AG20443 (cell line): ENCODE measurements around the gene RPS23.
A peak's percentile ranks its signal among the peaks of the same experiment; 100 is the strongest.
"Not testable (repeated sequence)": the region's sequence is repeated elsewhere in the genome, so short reads cannot be mapped to it uniquely, and the experiment has no call there.

ENCODE experiments used
- DNase-seq: peaks from one replicate; pipeline ENCODE4 v3.0.0; 2012; ENCODE audit warnings: low spot score, mixed read lengths

Gene RPS23

GRCh38 chr5:82290005-82290404 lies 11.9 kb upstream of the RPS23 start:
- DNase-seq: no peak

DNA sequence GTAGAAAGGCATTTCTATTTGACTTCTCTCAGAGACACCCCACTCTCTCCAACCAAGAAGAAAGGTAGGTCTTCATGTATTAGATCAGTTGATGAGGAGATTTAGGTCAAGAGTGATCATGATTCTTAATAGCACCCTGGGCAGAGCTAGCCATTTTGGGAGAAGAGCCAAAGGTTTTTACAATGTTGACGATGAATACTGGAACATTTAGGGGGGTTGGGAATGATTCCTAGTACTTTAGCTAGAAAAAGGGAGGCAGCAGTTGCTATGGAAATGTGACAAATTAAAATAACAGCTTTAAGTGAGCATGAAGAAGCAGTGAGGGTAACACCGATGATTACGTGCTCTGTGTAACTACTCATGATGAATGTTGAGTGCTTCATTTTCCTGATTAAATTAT lies 9.5 kb upstream of the RPS23 start:
- DNase-seq: no peak

DNA sequence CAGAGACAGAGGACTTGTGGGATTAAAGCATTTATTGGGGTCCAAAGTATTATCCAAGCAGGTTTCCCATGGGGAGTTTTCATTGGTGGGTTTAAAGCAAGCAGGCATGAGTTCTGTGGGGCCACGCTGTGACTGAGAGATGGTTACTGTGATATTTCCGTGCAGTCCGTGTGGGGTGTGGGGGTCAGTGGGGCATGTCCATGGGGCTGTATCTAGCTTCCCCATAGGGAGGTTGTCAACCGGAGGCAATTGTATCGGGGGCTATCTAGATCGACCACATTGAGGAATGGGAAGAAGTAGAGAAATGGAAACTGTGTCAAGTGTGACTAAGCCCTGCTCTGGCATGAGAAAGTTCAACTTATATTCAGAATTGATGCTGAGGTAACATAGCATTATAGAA lies 7.1 kb upstream of the RPS23 start:
- no peak for DNase-seq

DNA sequence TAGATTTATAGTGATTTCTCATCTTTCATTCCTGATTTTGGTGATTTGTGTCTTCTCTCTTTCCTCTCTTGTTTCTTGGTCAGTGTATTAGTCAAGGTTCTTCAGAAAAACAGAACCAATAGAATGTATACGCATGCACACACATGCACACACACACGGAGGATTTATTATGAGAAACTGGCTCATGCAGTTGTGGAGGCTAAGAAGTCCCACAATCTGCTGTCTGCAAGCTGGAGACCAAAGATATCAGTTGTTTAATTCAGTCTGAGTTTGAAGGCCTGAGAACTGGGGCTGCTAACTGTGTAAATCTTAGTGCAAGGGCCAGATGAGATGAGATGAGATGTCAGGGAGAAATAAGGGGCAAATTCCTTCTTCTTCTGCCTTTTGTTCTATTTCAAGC lies 5.7 kb upstream of the RPS23 start:
- DNase-seq: no peak

DNA sequence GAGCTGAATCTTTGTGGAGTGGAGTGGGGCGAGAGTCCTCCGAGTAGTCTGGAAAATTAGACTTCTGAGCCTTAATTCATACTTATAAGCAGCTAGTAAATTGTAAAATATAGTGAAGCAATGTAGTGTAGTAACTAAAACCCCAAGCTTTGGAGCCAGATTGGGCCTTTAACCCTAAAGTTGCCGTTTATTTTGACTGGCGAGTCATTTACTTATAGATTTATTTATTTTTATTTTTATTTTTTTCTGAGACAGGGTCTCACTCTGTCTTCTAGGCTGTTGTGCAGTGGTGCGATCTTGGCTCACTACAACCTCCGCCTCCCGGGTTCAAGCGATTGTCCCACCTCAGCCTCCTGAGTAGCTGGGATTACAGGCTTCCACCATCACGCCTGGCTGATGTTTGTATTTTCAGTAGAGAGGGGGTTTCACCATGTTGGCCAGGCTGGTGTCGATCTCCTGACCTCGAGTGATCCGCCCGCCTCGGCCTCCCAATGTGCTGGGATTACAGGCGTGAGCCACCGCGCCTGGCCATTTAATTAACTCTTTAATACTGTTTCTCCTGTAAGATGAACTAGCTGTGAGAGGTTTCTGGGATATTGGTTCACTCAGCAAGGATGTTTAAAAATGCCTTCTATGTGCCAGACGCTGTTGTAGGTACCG lies 687 bp upstream of the RPS23 start:
- no peak for DNase-seq

DNA sequence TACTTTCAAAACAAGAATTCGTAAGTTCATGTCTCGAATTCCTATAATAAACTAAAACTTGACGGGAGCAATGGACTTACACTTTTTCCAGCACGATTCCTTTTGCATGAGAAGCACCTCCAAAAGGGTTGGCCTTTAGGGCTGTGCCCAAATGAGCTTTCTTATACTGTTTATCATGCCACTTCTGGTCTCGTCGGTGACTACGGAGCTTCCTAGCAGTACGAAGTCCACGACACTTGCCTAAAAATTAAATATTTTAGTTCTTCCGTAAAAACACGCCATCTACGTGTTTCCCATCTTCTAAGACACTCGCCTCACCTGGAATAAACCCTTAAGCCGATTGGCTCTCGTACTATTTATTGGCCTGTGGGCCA lies 554 bp downstream of the RPS23 start:
- no peak for DNase-seq

GRCh38 chr5:82276800-82277612 lies 1.1 kb downstream of the RPS23 start:
- DNase-seq: no peak

GRCh38 chr5:82275216-82275664 lies 2.9 kb downstream of the RPS23 start:
- no peak for DNase-seq

GRCh38 chr5:82274343-82275211 lies 3.6 kb downstream of the RPS23 start:
- no peak for DNase-seq

DNA sequence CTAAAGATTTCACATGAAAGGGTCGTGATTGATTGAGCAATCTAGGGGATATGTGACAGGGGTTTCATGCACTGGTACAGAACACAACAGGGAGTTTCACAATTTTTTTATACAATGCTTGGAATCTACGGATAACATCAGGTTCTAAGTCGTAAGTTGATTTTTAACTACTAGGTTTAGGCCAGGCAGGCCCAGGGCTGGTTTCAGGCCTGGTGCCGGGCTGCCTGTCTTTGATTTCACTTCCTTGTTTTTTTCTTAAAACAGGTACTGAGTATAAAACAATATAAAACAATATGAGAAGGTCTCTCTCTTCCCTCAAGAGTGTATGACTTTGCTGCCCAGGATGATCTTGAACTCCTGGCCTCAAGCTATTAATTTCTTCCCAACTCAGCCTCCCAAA lies 4.7 kb downstream of the RPS23 start:
- not testable (repeated sequence) for DNase-seq

GRCh38 chr5:82272571-82273356 lies 5.4 kb downstream of the RPS23 start:
- not testable (repeated sequence) for DNase-seq

DNA sequence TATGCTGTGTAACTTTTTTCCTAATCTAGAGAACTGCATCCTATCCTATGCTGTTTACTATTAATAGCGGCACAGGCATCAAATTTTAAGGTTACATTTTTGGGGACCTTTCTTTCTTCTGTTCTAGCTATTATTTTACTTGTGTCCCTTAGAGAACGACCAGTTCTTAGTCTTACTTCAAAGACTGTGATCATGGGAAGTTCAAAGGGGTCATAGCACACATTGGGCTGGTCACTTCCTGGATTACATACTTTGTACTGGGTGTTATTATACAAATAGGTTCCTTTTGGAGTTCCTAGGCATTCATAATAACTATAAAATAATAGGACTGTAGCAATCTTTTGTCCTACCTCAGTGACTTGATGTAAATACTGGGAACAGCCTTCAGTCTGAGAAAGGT lies 8.8 kb downstream of the RPS23 start:
- DNase-seq: not testable (repeated sequence)

DNA sequence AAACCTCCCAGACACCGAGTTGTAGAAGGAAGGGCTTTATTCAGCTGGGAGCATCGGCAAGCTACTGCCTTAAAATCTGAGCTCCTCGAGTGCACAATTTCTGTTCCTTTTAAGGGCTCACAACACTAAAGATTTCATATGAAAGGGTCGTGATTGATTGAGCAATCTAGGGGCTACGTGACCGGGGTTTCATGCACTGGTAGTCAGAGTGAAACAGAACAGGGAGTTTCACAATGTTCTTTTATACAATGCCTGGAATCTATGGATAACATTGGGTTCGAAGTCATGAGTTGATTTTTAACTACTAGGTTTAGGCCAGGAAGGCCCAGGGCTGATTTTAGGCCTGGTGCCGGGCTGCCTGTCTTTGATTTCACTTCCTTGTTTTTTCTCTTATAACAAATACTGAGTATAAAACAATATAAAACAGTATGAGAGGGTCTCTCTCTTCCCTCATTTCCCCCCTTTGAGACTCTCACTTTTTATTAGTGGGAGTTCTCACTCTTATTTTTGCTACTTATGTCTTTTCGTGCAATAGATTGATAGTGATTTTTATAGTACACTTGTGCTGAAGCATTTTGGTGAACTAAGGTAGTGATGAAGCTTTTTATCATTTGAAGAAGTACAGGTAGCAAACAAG lies 10.7 kb downstream of the RPS23 start:
- DNase-seq: not testable (repeated sequence)

DNA sequence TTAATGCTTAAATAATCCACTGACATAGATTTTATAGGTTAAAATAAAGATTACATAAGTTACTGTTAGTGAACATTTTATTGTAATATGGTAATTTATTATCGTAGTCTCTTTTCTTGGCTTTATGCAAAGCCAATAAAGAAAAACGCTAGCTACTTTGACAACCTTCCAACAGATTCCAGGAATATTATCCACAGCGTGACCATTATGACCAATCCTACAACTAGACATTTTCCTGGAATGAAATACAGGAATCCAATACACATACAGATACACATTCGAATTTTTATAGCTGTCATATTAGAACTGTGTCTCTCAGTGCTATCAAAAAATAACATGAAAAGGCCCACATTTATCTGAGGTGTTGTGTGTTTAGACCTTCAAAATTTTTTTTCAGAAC lies 13.1 kb downstream of the RPS23 start:
- peak; percentile 32 for DNase-seq

DNA sequence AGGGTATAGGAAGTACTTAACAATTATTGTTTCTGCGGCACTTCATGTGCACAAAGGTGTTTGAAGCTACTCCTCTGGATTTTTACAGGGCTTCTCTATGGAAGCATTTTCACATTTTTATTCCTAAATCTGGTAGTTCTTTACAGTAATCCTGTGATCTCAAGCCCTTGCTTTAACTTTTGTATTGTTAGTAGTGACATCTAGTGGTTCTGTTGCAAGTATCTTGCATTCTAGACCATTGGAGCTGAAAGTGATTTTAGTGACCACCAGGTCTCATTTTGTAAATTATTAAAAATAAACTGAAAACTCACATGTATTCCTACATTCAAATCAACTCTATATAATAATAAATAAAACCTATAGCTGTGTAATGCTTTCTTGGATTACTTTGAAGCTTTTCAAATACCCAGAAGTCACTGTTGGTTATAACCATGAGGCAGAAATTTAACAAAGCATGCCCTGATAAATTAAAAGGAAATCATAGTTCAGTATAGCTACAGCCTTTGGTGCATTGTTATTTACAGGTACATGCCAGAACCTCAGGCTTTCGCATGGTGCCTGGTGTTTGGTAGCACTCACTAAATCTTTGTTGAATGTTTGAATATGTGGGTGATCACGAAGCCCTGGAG lies 18.9 kb downstream of the RPS23 start:
- DNase-seq: peak; percentile 43

GRCh38 chr5:82257729-82258128 lies 20.4 kb downstream of the RPS23 start:
- DNase-seq: no peak

DNA sequence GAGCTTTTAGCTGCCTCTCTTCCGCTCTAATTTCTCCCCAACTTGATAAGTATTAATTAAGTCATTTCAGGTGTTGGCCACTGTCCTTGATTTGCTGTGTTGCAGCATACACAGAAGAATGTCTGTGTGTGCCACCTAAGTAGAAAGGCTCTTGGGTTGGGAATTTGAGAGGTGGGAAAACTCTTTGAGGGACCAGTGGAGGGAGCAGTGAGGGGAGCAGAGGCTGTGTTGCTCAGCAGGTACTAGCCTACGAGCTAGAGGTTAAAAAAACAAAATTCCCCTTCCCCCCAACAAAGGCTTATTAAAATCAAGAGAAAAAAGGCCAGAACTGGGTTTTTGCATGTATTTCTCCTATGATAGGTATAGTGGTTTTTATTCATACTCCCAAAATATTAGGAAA lies 20.9 kb downstream of the RPS23 start:
- DNase-seq: no peak

GRCh38 chr5:82255844-82256243 lies 22.3 kb downstream of the RPS23 start:
- no peak for DNase-seq

GRCh38 chr5:82252744-82253143 lies 25.4 kb downstream of the RPS23 start:
- no peak for DNase-seq

DNA sequence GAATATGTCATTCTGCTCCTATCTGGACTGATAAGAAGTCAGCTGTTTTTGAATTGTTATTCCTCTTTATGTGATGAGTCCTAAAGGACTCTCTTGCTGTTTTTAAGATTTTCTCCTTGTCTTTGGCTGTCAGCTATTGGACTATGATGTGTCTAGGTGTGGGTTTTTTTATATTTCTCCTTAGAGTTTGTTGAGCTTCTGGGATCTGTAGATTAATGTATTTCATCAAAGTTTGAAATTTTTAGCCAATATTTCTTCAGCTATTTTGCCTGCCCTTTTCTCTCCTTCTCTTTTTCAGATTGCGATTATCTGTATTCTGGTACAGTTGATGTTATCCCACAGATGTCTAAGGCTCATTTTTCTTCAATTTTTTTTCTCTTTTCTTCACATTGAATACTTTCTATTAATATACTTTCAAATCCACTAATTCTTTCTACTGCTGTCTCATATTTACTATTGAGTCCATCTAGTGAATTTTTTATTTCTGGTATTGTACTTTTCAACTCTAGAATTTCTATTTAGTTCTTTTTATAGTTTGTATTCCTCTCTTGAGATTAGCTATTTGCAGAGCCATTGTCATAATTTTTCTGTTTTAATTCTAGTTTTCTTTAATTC lies 31.1 kb downstream of the RPS23 start:
- DNase-seq: no peak
